ENCODE results near the gene ASTN2.

DNA sequence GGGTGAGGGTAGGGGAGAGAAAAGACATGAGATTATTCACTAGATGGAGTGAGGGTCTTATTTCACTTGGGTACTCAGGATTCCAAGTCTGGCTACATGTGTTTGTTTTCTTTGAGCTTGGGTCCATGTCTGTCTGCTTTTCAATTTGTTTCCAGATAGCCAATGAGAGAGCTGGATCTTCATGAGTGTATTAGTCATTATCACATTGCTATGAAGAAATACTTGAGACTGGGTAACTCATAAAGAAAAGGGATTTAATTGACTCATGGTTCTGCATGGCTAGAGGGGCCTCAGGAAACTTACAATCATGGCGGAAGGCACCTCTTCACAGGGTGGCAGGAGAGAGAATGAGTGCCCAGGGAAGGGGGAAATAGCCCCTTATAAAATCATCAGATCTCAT lies 924.5 kb downstream of the ASTN2 start:
- TF ChIP-seq, protein P1, sequence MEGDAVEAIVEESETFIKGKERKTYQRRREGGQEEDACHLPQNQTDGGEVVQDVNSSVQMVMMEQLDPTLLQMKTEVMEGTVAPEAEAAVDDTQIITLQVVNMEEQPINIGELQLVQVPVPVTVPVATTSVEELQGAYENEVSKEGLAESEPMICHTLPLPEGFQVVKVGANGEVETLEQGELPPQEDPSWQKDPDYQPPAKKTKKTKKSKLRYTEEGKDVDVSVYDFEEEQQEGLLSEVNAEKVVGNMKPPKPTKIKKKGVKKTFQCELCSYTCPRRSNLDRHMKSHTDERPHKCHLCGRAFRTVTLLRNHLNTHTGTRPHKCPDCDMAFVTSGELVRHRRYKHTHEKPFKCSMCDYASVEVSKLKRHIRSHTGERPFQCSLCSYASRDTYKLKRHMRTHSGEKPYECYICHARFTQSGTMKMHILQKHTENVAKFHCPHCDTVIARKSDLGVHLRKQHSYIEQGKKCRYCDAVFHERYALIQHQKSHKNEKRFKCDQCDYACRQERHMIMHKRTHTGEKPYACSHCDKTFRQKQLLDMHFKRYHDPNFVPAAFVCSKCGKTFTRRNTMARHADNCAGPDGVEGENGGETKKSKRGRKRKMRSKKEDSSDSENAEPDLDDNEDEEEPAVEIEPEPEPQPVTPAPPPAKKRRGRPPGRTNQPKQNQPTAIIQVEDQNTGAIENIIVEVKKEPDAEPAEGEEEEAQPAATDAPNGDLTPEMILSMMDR (IDR thresholded peaks at IDR 0.05): no peak
- no peak for TF ChIP-seq POLR2A (IDR thresholded peaks at IDR 0.05)
- no peak for TF ChIP-seq POLR2AphosphoS5 (IDR thresholded peaks at IDR 0.05)
